Uterine smooth muscle cell (primary cell): Measurements from ENCODE around the gene NPAS1. TPM values are rescaled to one million over a fixed set of nuclear protein-coding genes. Genes with fewer than 3 reads are reported as not detected.

Source experiments
- total RNA-seq: library from RNA; depleted of rRNA; stranded (reverse); fragments of >200 nt; gene quantifications from 2 replicates; pipeline ENCODE4 v1.2.3, GENCODE V29; 2014

NPAS1 gene, protein sequence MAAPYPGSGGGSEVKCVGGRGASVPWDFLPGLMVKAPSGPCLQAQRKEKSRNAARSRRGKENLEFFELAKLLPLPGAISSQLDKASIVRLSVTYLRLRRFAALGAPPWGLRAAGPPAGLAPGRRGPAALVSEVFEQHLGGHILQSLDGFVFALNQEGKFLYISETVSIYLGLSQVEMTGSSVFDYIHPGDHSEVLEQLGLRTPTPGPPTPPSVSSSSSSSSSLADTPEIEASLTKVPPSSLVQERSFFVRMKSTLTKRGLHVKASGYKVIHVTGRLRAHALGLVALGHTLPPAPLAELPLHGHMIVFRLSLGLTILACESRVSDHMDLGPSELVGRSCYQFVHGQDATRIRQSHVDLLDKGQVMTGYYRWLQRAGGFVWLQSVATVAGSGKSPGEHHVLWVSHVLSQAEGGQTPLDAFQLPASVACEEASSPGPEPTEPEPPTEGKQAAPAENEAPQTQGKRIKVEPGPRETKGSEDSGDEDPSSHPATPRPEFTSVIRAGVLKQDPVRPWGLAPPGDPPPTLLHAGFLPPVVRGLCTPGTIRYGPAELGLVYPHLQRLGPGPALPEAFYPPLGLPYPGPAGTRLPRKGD
- 0.33 and 0.50 TPM in 2 replicates for total RNA-seq

DNA sequence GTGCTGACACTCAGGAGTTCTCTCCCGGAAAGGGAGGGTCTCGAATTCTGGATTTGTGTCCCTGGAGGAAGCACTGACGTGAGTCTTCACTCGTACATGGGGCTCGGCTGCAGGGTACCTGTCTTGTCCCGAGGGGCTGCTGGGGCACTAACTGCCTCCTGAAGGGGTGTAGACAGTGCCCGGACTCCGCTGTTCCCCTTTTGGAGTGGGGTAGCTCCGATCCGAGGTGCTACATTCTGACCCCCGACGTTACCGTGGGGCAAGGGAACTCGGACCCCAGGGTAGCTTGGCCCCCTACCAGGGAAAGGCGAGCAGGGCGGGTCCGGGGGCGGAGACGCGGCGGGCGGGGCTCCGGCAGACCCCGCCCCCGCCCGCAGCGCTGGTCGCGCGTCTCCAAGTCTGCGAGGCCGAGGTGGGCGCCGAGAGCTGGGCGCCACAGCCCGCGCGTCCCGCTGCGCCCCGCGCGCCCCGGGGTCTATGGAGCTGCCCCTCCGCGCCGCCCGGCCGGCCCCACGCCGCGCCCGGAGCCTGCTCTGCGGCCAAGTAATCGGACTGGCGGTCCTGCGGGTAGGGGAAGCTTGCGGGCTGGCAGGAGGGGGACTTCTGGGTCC is at the start of gene NPAS1:
TSS of gene NPAS1 (plus strand) at position 407 of the 611 bp plus-strand sequence. CDS start 1,211 bp downstream, outside the sequence.

Other genes with a start within 250 kb of the NPAS1 start
- gene SLC1A5, start 231.2 kb upstream of the NPAS1 start, total RNA-seq: 213 and 333 TPM in 2 replicates
- gene AP2S1, start 169.0 kb upstream of the NPAS1 start, total RNA-seq: 124 and 142 TPM in 2 replicates
- 39.3 and 58.6 TPM in 2 replicates for gene ARHGAP35, start 158.8 kb upstream of the NPAS1 start, total RNA-seq
- gene TMEM160, start 28.8 kb downstream of the NPAS1 start, total RNA-seq: 19.1 and 23.7 TPM in 2 replicates
- 14.8 and 17.6 TPM in 2 replicates for gene ZC3H4, start 93.9 kb downstream of the NPAS1 start, total RNA-seq
- gene SAE1, start 111.0 kb downstream of the NPAS1 start, total RNA-seq: 143 and 253 TPM in 2 replicates
- gene BBC3, start 211.4 kb downstream of the NPAS1 start, total RNA-seq: 12.2 and 27.0 TPM in 2 replicates
- gene CCDC9, start 236.7 kb downstream of the NPAS1 start, total RNA-seq: 9.5 and 13.2 TPM in 2 replicates